ENCODE data around the gene HPCA. TPM values are rescaled to one million over a fixed set of nuclear protein-coding genes. Genes with fewer than 3 reads are reported as not detected.

HPCA gene
- polyA plus RNA-seq, 1 donor (not counting 4 experiments of a cell fraction or from before 2014, with no cell fraction given): not detected

- no peaks in the 10 kb centered on the region for H3K79me2 ChIP-seq (ENCODE audit: control insufficient read depth, insufficient read depth, low read length)
- peaks cover 1 to 9% of the 10 kb centered on the region in 2 experiments for H3K36me3 ChIP-seq (ENCODE audit: control insufficient read depth in 2 of 2, extremely low read depth in 1 of 2, insufficient read depth in 2 of 2, low read length in 2 of 2)
- H3K27me3 ChIP-seq (ENCODE audit: control insufficient read depth, extremely low read depth, insufficient read depth, low read length): no peaks in the 10 kb centered on the region
- no peak overlapping the region for H3K4me2 ChIP-seq (ENCODE audit: control insufficient read depth, extremely low read depth, insufficient read depth, low read depth, low read length)
- H2AFZ ChIP-seq (ENCODE audit: control insufficient read depth, low read length): no peak overlapping the region
- TF ChIP-seq, protein P1, sequence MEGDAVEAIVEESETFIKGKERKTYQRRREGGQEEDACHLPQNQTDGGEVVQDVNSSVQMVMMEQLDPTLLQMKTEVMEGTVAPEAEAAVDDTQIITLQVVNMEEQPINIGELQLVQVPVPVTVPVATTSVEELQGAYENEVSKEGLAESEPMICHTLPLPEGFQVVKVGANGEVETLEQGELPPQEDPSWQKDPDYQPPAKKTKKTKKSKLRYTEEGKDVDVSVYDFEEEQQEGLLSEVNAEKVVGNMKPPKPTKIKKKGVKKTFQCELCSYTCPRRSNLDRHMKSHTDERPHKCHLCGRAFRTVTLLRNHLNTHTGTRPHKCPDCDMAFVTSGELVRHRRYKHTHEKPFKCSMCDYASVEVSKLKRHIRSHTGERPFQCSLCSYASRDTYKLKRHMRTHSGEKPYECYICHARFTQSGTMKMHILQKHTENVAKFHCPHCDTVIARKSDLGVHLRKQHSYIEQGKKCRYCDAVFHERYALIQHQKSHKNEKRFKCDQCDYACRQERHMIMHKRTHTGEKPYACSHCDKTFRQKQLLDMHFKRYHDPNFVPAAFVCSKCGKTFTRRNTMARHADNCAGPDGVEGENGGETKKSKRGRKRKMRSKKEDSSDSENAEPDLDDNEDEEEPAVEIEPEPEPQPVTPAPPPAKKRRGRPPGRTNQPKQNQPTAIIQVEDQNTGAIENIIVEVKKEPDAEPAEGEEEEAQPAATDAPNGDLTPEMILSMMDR (optimal IDR thresholded peaks at IDR 0.05 in 1 of 3, IDR thresholded peaks at IDR 0.05 in 1 of 3, conservative IDR thresholded peaks at IDR 0.05 in 1 of 3; ENCODE audit: extremely low read depth in 1 of 3, insufficient read depth in 2 of 3, low read length in 3 of 3): no peak
- no peak for TF ChIP-seq EZH2 (IDR thresholded peaks at IDR 0.05; ENCODE audit: low read length)
- H3K4me1 ChIP-seq (ENCODE audit: control insufficient read depth, extremely low read depth, insufficient read depth, low read length): peaks cover 14% of the 10 kb centered on the region
- H4K20me1 ChIP-seq (ENCODE audit: control insufficient read depth, extremely low read depth, insufficient read depth, low read length): no peaks in the 10 kb centered on the region
- dilution Hi-C loops (cut with MboI; ENCODE audit: extremely low pct_ligation_motif_present, low sequenced_read_pairs): no loop called here
- no peaks in the 10 kb centered on the region for H3K9me3 ChIP-seq (ENCODE audit: control insufficient read depth, low read depth, low read length)
- no peak for DNase-seq (ENCODE audit: low read depth, low spot score)
- H3K27ac ChIP-seq (ENCODE audit: control insufficient read depth, insufficient read depth, low read length): no peak overlapping the region
- peak; percentile 5 for FAIRE-seq
- H3K9me1 ChIP-seq (ENCODE audit: control insufficient read depth, extremely low read depth, insufficient read depth, low read length): no peaks in the 10 kb centered on the region
- H3K4me3 ChIP-seq (ENCODE audit: control insufficient read depth in 2 of 3, extremely low read depth in 1 of 3, insufficient read depth in 2 of 3, low read depth in 1 of 3, low read length in 3 of 3): no peak overlapping the region
- H3K9ac ChIP-seq (ENCODE audit: control insufficient read depth, extremely low read depth, insufficient read depth, low read length): no peak overlapping the region
Observed at GRCh38 chr1:32860566-32860965, 25.7 kb upstream of the HPCA start.

DNA sequence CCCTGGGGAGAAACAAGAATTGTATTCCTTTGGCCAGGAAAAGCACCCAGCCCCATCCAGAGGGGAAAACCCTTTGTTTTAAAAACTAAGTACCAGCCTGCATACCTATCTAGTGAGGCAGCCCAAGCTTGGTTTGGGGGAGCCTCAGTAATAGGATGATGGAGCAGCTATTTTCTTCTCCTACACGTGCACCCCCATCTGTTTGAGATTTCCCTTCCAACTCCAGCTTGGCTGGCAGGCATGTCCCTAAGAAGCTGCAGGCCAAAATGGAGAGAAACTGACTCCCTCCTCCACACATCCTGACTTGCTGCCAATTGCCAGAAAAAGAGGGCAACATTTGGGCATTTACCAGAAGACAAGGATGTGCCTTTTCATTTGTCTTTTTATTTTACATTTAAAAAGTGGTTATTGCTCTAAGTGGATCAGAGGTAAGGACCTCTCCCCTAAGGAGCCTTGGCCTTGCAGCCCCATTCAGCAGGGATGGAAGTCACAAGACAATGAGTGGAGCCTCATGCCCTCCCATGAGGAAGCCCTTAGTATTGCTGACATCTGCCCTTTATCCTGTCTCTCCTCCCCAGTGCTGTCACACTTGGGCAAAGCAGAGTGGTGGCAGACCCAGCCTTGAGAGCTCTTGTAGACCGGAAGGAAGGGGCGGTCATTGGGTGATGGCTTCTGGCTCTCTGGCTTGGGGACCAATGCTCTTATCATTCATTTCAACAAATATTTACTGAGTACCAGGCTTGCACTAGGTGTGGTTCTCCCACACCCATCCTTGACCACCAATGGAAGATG lies 24.2 kb upstream of the HPCA start:
- H3K27ac ChIP-seq (ENCODE audit: control insufficient read depth, insufficient read depth, low read length): no peak overlapping the region
- no peak overlapping the region for H3K9ac ChIP-seq (ENCODE audit: control insufficient read depth, extremely low read depth, insufficient read depth, low read length)
- H3K4me3 ChIP-seq (ENCODE audit: control insufficient read depth in 2 of 3, extremely low read depth in 1 of 3, insufficient read depth in 2 of 3, low read depth in 1 of 3, low read length in 3 of 3): no peak overlapping the region
- H3K4me2 ChIP-seq (ENCODE audit: control insufficient read depth, extremely low read depth, insufficient read depth, low read depth, low read length): no peak overlapping the region
- no peaks in the 10 kb centered on the region for H3K9me3 ChIP-seq (ENCODE audit: control insufficient read depth, low read depth, low read length)
- no peak overlapping the region for H2AFZ ChIP-seq (ENCODE audit: control insufficient read depth, low read length)
- no peak for FAIRE-seq
- H3K27me3 ChIP-seq (ENCODE audit: control insufficient read depth, extremely low read depth, insufficient read depth, low read length): no peaks in the 10 kb centered on the region
- dilution Hi-C loops (cut with MboI; ENCODE audit: extremely low pct_ligation_motif_present, low sequenced_read_pairs): no loop called here
- H3K4me1 ChIP-seq (ENCODE audit: control insufficient read depth, extremely low read depth, insufficient read depth, low read length): peaks cover 14% of the 10 kb centered on the region
- H3K79me2 ChIP-seq (ENCODE audit: control insufficient read depth, insufficient read depth, low read length): no peaks in the 10 kb centered on the region
- no peaks in the 10 kb centered on the region for H3K9me1 ChIP-seq (ENCODE audit: control insufficient read depth, extremely low read depth, insufficient read depth, low read length)
- TF ChIP-seq EZH2 (IDR thresholded peaks at IDR 0.05; ENCODE audit: low read length): no peak
- TF ChIP-seq, protein P1 (optimal IDR thresholded peaks at IDR 0.05 in 1 of 3, IDR thresholded peaks at IDR 0.05 in 1 of 3, conservative IDR thresholded peaks at IDR 0.05 in 1 of 3; ENCODE audit: extremely low read depth in 1 of 3, insufficient read depth in 2 of 3, low read length in 3 of 3): no peak
- H4K20me1 ChIP-seq (ENCODE audit: control insufficient read depth, extremely low read depth, insufficient read depth, low read length): no peaks in the 10 kb centered on the region
- peaks cover 0 to 5% of the 10 kb centered on the region in 2 experiments for H3K36me3 ChIP-seq (ENCODE audit: control insufficient read depth in 2 of 2, extremely low read depth in 1 of 2, insufficient read depth in 2 of 2, low read length in 2 of 2)
- DNase-seq (ENCODE audit: low read depth, low spot score): no peak
